Smooth muscle cell (in vitro differentiated cells): Measurements from ENCODE around the gene BLOC1S4. TPM values are rescaled to one million over a fixed set of nuclear protein-coding genes. Genes with fewer than 3 reads are reported as not detected.
A peak's percentile ranks its signal among the peaks of the same experiment; 100 is the strongest.

Source experiments
- DNase-seq: peaks from one replicate; lab custom pipeline; 2025; ENCODE audit not compliant: unreplicated experiment; lab: John Stamatoyannopoulos, UW
- H2AFZ ChIP-seq: fragments of 200-600 bp; sonication (generic); 2 replicates; pipeline ENCODE4 v1.6.0; 2016; ENCODE audit warnings: antibody characterized with exemption, low read depth, mild to moderate bottlenecking
- H3F3A ChIP-seq: fragments of 200-600 bp; sonication (generic); 2 replicates; pipeline ENCODE4 v1.6.0; 2017; ENCODE audit warnings: antibody characterized with exemption, low read depth
- H3K27ac ChIP-seq: fragments of 200-600 bp; sonication (generic); 2 replicates; pipeline ENCODE4 v1.5.1; 2016; ENCODE audit warnings: low read depth, mild to moderate bottlenecking
- H3K27me3 ChIP-seq: fragments of 200-600 bp; sonication (generic); 2 replicates; pipeline ENCODE4 v1.6.1; 2016; ENCODE audit warnings: low read depth, mild to moderate bottlenecking
- H3K36me3 ChIP-seq: fragments of 200-600 bp; sonication (generic); 2 replicates; pipeline ENCODE4 v1.5.1; 2016; ENCODE audit warnings: low read depth
- H3K4me1 ChIP-seq: fragments of 200-600 bp; sonication (generic); 2 replicates; pipeline ENCODE4 v1.5.1; 2016; ENCODE audit warnings: low read depth
- H3K4me2 ChIP-seq: fragments of 200-600 bp; sonication (generic); 2 replicates; pipeline ENCODE4 v1.6.0; 2016; ENCODE audit warnings: mild to moderate bottlenecking
- H3K4me3 ChIP-seq: fragments of 200-600 bp; sonication (generic); 2 replicates; pipeline ENCODE4 v1.5.1; 2016; ENCODE audit warnings: mild to moderate bottlenecking
- H3K79me2 ChIP-seq: fragments of 200-600 bp; sonication (generic); 2 replicates; pipeline ENCODE4 v1.6.0; 2016; ENCODE audit warnings: low read depth, mild to moderate bottlenecking
- H3K9ac ChIP-seq: fragments of 200-600 bp; sonication (generic); 2 replicates; pipeline ENCODE4 v1.6.0; 2016; ENCODE audit warnings: low read depth
- H3K9me3 ChIP-seq: fragments of 200-600 bp; sonication (generic); replicated peaks from 2 replicates; pipeline ENCODE4 v1.5.1; 2016; ENCODE audit warnings: low read depth
- H4K20me1 ChIP-seq: fragments of 200-600 bp; sonication (generic); 2 replicates; pipeline ENCODE4 v1.6.0; 2016; ENCODE audit warnings: low read depth
- CTCF ChIP-seq: fragments of 200-600 bp; sonication (generic); IDR thresholded peaks from 2 replicates; pipeline ENCODE4 v1.5.1; 2017; ENCODE audit warnings: borderline replicate concordance, mild to moderate bottlenecking, antibody characterized with exemption; ENCODE audit not compliant: insufficient read depth, poor library complexity, severe bottlenecking
- WGBS: methylation state at CpG from one replicate; pipeline ENCODE4 v1.1.7; 2016; ENCODE audit warnings: low lambda C conversion rate; 5-methylcytosine and 5-hydroxymethylcytosine counted together
- polyA plus RNA-seq: library from polyadenylated mRNA; unstranded; fragments of >200 nt; fragmentation: Nextera tagmentation; extraction: Ambion mirVana; gene quantifications from 2 replicates; pipeline ENCODE4 v1.2.1, GENCODE V29; 2016
- total RNA-seq: library from RNA; depleted of rRNA; stranded (reverse); fragments of >200 nt; gene quantifications from 2 replicates; pipeline ENCODE4 v1.2.3, GENCODE V29; 2014

BLOC1S4 gene
- total and polyA plus RNA-seq, 2 experiments from 2014 or later = 21.8 to 41.8 TPM

GRCh38 chr4:6693231-6694176 lies 22.5 kb upstream of the BLOC1S4 start, which contains the start of gene S100P:
S100P (plus strand) TSS chr4:6693878; CDS start chr4:6693933, 55 bp downstream.
- no peak within 1 kb of the TSS for H2AFZ ChIP-seq
- no peak within 1 kb of the TSS for H3K4me2 ChIP-seq
- peaks cover 4% of the 10 kb centered on the region for H3K4me1 ChIP-seq
- no peaks in the 10 kb centered on the region for H3K36me3 ChIP-seq
- H4K20me1 ChIP-seq = no peaks in the 10 kb centered on the region
- H3K9me3 ChIP-seq = no peaks in the 10 kb centered on the region
- TF ChIP-seq CTCF = no peak
- no peaks in the 10 kb centered on the region for H3K27me3 ChIP-seq
- H3K27ac ChIP-seq = peak within 1 kb of the TSS; percentile 67
- no peak for DNase-seq
- H3K4me3 ChIP-seq = no peak within 1 kb of the TSS
- WGBS = 88% methylated on average over 29 of the region's 29 CpGs
- H3K9ac ChIP-seq = no peak within 1 kb of the TSS
- no peaks in the 10 kb centered on the region for H3K79me2 ChIP-seq
- peaks cover 6% of the 10 kb centered on the region for H3F3A ChIP-seq

- Histone ChIP-seq H2AFZ (no peak overlapping the region), H3K27me3 (no peaks in the 10 kb centered on the region), H3K4me1 (peaks cover 4% of the 10 kb centered on the region), H3K79me2 (no peaks in the 10 kb centered on the region), H3K9me3 (no peaks in the 10 kb centered on the region), H3K27ac (peak overlapping the region; percentile 67), H3F3A (peaks cover 6% of the 10 kb centered on the region), H3K4me2 (no peak overlapping the region), H3K9ac (no peak overlapping the region), H3K4me3 (no peak overlapping the region), H3K36me3 (no peaks in the 10 kb centered on the region), H4K20me1 (no peaks in the 10 kb centered on the region)
- DNase-seq = no peak
- WGBS = 91% methylated on average over 16 of the region's 16 CpGs
- no peak for TF ChIP-seq CTCF
These were observed 21.6 kb upstream of the BLOC1S4 start for GRCh38 chr4:6694177-6694901.

- H3K4me2 ChIP-seq = no peak overlapping the region
These were observed 20.0 kb upstream of the BLOC1S4 start for GRCh38 chr4:6695660-6696610.

More at GRCh38 chr4:6695660-6696610, 20.0 kb upstream of the BLOC1S4 start:
- H2AFZ ChIP-seq = no peak overlapping the region
- no peak for DNase-seq
- no peaks in the 10 kb centered on the region for H3K27me3 ChIP-seq
- H3K36me3 ChIP-seq = no peaks in the 10 kb centered on the region
- 73% methylated on average over 18 of the region's 18 CpGs for WGBS
- no peak overlapping the region for H3K9ac ChIP-seq
- TF ChIP-seq CTCF = no peak
- H3K27ac ChIP-seq = peak overlapping the region; percentile 22
- H4K20me1 ChIP-seq = no peaks in the 10 kb centered on the region
- H3K79me2 ChIP-seq = no peaks in the 10 kb centered on the region
- H3F3A ChIP-seq = peaks cover 6% of the 10 kb centered on the region
- H3K9me3 ChIP-seq = no peaks in the 10 kb centered on the region
- no peak overlapping the region for H3K4me3 ChIP-seq
- no peaks in the 10 kb centered on the region for H3K4me1 ChIP-seq
